DMS114 treated with DMSO at 0.1 percent for 48 hours (cell line): Measurements from ENCODE around the gene MRPL21.

ENCODE experiments used
- DNase-seq: peaks from one replicate; lab custom pipeline; 2025; ENCODE audit not compliant: unreplicated experiment; lab: John Stamatoyannopoulos, UW

Gene MRPL21

DNA sequence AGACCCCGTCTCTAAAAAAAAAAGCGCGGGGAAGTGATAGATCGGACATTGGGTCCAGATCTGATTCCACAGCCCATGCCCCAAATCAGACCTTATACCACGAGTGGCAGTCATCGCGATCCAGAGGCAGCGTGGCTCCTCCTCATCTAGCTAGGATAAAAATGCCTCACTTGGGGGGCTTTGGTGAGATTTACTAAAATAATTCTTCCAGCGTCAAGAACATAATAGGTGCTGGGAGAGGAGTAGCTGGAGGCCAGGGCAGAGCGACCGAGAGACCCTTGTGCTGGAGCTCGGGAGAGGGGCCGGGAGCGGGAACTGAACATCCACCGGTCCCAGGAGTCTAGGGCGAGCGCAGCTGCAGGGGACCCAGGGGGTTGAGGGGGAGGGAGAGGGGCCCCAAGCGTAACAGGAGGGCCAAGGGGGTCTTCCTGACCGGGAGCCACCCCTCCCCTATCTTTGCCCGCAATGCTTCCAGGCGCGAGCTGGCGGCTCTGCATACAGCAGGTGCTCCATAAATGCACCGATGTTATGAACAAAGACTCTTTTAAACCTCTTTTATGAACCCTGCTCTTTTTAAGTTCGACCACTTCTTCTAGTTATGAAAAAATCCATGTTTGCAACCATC, 61.1 kb downstream of the MRPL21 start:
- no peak for DNase-seq

DNA sequence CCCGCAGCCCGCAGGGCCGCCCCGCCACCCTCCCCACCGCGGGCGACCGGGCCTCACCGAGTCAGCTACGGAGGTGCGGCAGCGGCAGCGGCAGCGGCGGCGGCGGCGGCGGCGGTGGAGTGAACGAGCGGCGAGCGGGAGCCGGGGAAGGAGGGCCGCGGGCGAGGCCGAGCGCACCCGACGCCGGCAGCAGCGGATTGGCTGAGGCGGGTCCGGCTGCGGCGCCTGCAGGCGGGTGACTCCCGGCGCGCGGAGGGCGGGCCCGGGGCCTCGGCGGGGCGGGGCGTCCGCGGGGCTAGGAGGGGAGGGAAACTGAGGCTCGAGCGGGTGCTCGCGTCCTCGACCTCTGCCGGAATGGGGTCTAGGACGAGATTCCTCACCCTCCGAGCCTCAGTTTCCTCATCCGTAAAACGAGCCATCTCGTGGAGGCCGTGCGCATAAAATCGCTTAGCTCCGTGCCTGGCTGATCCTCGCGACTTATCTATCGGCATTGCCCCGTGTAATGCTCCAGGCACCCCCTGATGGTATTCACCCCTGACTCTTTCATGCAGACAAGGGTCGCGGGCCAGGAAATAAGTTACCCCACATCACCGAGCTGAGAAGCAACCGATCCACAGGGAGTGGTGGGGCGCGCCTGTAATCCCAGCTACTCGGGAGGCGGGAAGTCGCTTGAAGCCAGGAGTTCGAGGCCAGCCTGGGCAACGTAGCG, 61.8 kb downstream of the MRPL21 start, which contains the start of gene CPT1A:
Gene CPT1A, minus strand, starts transcription at position 199 of the 709 bp plus-strand sequence. CDS start 26,442 bp downstream, outside the sequence.
- DNase-seq, result peak; percentile 97
